HAP-1 (cell line): Measurements from ENCODE around the gene COL4A1.

Experiments used
- DNase-seq, 2 experiments: peaks; one replicate each; pipeline ENCODE4 v3.0.0-alpha.2; 2016 to 2020; ENCODE audit warnings: low spot score in 2 of 2
- H3K27me3 ChIP-seq: fragments of 250-450 bp; sonication (Bioruptor Pico); 2 replicates; pipeline ENCODE4 v1.5.1; 2020; ENCODE audit warnings: low read depth, mild to moderate bottlenecking, moderate library complexity
- H3K36me3 ChIP-seq: fragments of 250-450 bp; sonication (Bioruptor Pico); replicated peaks from 2 replicates; pipeline ENCODE4 v1.5.1; 2020; ENCODE audit warnings: mild to moderate bottlenecking
- H3K4me1 ChIP-seq: fragments of 250-450 bp; sonication (Bioruptor Pico); 2 replicates; pipeline ENCODE4 v1.5.1; 2020; ENCODE audit warnings: mild to moderate bottlenecking
- H3K4me3 ChIP-seq: fragments of 250-450 bp; sonication (Bioruptor Pico); 2 replicates; pipeline ENCODE4 v1.5.1; 2020; ENCODE audit warnings: mild to moderate bottlenecking, moderate library complexity
- H3K9me3 ChIP-seq: fragments of 250-450 bp; sonication (Bioruptor Pico); 2 replicates; pipeline ENCODE4 v1.5.1; 2020; ENCODE audit warnings: mild to moderate bottlenecking, moderate library complexity
- in situ Hi-C: fragments of 300-500 bp; cut with MboI; formaldehyde crosslinking; loops from 3 replicates; pipeline ENCODE4 v1.14.3; 2020; ENCODE audit warnings: low sequenced_read_pairs, inconsistent platforms, mixed read lengths

The COL4A1 gene

DNA sequence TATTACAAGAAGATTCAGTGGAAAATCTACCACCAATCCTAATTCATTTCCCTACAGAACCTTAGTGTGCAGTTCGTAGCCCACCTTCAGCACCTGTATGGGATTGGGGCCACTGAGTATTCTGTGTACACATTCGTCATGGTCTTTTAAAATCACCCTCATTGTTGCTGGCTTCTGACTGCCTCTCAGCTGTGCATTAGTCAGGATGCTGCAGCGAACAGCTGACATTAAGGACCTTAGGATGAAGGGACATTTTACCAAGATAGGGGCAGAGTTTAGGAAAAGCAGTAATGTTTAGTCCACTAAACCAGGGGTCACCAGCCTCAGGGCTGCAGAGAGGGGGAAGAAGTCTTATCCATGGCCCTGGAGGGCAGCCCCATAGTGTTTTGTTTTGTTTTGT, 176.5 kb downstream of the COL4A1 start:
- H3K4me3 ChIP-seq = no peak overlapping the region
- in situ Hi-C loops = no loop called here
- no peaks in the 10 kb centered on the region for H3K9me3 ChIP-seq
- no peaks in the 10 kb centered on the region for H3K4me1 ChIP-seq
- DNase-seq = no peak
- H3K36me3 ChIP-seq = no peaks in the 10 kb centered on the region
- H3K27me3 ChIP-seq = no peaks in the 10 kb centered on the region

DNA sequence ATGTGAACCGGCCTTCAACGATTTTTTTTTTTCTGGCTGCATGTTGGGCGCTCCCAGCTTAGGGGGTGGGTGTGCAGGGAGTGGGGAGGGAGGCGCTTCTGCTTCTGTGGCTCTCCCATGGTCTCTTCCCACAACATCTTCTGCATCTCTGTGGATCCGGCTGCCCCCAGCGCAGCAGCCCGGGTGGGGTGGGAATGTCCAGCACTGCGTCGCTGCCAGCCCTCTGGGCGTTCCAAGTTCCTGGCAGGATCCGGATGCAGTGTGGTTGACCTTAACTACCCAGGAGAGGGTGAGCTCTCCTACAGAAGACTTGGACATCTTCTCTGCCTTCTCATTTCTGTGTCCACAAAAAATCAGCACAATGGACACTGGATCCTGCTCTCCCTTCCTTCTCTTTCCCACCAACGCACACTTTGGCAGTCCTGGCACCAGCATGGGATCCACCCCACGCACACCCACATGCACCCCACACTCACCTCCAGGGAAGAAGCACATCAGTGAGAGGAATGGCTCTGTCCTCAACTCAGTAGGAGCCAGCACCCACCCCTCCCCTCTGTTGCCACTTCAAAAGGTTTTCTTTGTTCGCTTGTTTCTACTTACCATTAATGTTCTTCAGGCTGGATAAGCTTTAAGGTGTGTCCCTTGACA, 177.3 kb downstream of the COL4A1 start:
- Histone ChIP-seq H3K4me1 (no peaks in the 10 kb centered on the region), H3K4me3 (no peak overlapping the region), H3K9me3 (no peaks in the 10 kb centered on the region), H3K27me3 (no peaks in the 10 kb centered on the region), H3K36me3 (no peaks in the 10 kb centered on the region)
- in situ Hi-C loops = no loop called here
- no peak for DNase-seq

DNA sequence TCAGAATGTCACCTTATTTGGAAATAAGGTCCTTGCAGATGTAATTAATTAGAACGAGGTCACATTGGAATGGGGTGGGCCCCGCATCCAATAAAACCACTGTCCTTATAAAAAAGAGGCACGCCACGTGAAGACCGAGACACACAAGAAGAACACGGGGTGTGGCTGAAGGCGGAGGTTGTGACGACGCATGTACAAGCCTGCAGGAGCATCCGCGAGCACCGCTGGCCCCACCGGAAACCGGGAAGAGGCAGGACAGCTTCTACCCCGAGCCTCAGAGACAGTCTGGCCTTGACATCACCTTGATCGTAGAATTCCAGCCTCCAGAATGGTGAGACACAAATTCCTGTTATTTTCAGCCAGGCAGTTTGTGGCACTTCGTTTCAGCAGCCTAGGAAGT, 177.9 kb downstream of the COL4A1 start:
- no peak for DNase-seq
- in situ Hi-C loops = no loop called here
- no peaks in the 10 kb centered on the region for H3K36me3 ChIP-seq
- no peaks in the 10 kb centered on the region for H3K27me3 ChIP-seq
- no peaks in the 10 kb centered on the region for H3K4me1 ChIP-seq
- H3K9me3 ChIP-seq = no peaks in the 10 kb centered on the region
- H3K4me3 ChIP-seq = no peak overlapping the region

DNA sequence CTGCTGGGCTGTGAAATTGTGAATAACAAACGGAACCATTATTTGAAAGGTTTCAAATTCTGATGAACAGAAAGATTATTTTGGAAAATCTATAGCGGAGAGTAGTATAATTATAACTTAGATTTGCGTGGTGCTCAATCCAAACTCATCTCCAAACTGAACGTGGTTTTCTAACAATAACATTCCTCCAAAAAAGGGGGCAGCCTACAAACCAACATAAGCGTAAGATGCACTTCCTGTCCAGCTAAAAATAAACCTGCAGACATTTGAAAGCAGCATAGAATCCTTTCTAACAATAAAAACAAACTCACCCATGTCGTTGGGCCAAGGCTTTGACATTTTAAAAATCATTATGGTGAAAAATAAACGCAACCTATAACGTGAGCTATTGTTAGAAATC, 178.4 kb downstream of the COL4A1 start:
- in situ Hi-C loops = no loop called here
- H3K4me1 ChIP-seq = no peaks in the 10 kb centered on the region
- H3K9me3 ChIP-seq = no peaks in the 10 kb centered on the region
- H3K36me3 ChIP-seq = no peaks in the 10 kb centered on the region
- no peak overlapping the region for H3K4me3 ChIP-seq
- no peaks in the 10 kb centered on the region for H3K27me3 ChIP-seq
- DNase-seq = no peak

DNA sequence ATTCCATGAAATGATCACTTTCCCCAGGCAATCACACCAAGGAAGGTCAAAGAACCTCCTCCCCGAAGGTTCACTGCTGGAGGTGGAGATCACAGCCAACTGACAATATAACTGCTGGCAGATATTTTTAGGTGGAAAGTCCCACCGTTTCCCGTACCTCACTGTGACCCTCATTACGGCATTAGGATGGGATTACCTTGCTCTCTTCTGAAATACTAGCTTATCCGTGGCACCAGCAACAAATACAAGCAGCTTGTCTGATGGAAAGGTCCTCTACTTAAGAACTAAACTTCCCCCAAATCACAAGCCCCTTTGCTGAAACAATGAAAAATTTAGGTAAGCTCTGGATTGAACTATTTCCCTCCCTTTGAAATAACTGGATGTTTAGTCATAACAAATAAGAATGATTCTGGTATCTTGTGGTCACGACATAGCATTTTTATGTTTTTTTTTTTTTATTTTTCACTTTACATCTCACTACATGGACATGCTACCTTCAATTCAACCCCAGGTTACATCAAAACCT, 178.9 kb downstream of the COL4A1 start:
- in situ Hi-C loops = no loop called here
- Histone ChIP-seq H3K4me3 (no peak overlapping the region), H3K27me3 (no peaks in the 10 kb centered on the region), H3K4me1 (no peaks in the 10 kb centered on the region), H3K36me3 (no peaks in the 10 kb centered on the region), H3K9me3 (no peaks in the 10 kb centered on the region)
- no peak for DNase-seq

DNA sequence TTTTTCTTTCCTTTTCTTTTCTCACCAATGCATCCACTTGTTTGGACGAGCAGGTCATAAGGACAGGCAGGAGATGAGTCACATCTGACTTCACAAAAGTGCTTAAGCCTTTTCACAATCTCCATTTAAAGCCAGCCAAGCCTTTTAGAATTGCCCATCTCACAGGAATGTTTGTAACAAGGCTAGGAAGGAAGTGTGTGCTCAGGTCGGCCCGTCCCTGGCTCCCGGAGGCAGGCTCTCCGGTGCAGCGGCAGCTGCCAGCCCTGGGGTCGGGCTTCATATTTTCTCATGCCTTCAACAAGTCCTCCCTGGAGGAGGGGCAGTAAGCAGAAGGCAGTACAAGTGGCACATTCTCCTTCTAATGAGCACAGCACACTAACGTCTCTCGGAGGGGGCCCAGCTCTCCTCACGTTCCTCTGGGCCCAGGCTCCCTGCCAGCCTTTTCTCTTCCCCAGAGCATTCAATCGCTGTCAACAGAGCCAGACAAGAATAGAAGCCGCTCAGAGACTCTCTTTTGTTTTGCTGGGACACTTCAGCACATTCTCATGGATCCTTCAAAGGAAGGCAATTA, 180.5 kb downstream of the COL4A1 start:
- Histone ChIP-seq H3K9me3 (no peaks in the 10 kb centered on the region), H3K4me3 (no peak overlapping the region), H3K4me1 (no peaks in the 10 kb centered on the region), H3K27me3 (no peaks in the 10 kb centered on the region), H3K36me3 (no peaks in the 10 kb centered on the region)
- in situ Hi-C loops = no loop called here
- DNase-seq = no peak

DNA sequence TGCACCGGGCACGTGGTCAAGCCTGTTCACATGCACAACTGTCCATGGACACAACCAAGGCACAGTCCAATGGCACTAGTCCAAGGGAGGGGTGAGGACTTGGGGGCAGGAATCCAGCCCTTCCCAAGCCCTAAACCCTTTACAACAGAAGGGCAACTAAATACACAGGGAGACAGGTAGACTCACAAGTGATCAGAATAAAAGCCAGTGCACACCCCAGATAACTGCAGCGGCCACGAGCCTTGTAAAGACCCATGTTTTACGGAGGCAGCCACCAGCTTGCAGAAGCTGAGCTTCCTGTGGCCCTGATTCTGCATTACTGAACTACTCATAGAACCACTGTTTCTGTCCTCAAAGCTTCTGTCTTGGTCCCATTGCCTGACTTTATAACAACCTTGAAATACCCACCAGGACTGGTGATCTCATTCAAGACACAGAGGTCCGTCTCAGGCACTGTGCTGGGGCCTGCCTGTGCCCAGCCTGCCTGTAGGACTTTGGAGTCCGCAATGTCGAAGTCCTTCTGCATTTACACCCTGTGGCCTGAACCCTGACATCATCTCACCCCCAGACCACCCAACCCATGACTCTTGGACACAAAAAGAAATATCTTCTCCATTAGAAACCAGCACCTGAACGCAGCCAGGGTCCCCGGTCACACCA, 181.2 kb downstream of the COL4A1 start:
- H3K9me3 ChIP-seq = no peaks in the 10 kb centered on the region
- no peaks in the 10 kb centered on the region for H3K36me3 ChIP-seq
- H3K4me1 ChIP-seq = no peaks in the 10 kb centered on the region
- in situ Hi-C loops = no loop called here
- no peak for DNase-seq
- no peak overlapping the region for H3K4me3 ChIP-seq
- no peaks in the 10 kb centered on the region for H3K27me3 ChIP-seq

DNA sequence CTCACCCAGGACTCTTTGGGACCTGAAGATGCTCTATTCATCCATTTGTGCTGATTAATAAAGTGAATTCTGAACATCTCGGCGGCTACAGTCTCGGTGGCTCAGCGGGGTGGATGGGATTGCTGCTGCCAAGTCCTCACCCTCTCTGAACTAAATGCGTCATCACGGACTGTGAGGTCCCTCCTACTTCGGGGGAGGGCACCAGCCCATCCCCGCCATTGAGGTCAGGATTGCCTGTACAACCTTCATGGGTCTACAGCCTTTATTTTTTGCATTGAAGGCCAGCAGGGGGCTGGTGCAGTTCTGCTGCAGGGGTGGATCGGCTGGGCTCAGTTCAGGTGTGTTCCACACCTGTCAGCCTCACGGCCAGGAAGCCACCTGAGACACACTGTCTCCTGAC, 181.8 kb downstream of the COL4A1 start:
- no peak for DNase-seq
- Histone ChIP-seq H3K36me3 (no peaks in the 10 kb centered on the region), H3K9me3 (no peaks in the 10 kb centered on the region), H3K4me3 (no peak overlapping the region), H3K4me1 (no peaks in the 10 kb centered on the region), H3K27me3 (no peaks in the 10 kb centered on the region)
- in situ Hi-C loops = no loop called here

DNA sequence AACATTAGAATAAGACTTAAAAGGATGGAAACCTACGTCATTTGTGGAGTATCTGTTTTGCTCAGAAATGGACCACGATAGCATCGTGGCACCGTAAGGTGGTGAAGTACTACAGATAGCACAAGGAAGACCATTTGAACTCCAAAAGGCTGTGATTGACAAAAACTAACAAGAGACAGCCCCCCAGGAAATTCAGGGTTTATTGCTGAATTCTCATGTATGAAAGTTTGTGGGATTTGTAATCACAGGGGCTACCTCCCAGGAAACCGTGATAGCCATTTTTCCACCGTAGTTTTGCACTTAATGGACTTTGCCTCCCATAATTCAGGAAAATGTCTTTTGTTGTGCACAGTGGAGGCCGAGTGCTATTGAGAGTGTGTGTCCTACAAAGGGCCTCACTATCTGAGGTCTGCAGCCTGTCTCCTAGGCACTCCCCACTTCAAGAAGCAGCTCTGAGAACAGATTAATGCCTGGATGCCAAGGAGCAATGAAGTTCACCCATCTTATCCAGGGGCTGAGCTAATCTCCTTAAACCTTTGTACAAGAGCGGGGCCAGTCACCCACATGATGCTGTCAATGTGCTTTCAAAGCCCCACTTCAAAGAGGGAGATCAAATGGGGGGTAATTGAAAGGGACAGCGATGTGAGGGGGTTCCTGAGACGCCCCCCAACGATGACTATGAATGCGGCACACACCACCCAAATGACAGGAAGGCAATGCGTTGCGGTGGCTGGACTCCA, 182.6 kb downstream of the COL4A1 start:
- no peak overlapping the region for H3K4me3 ChIP-seq
- H3K27me3 ChIP-seq = no peaks in the 10 kb centered on the region
- no peaks in the 10 kb centered on the region for H3K9me3 ChIP-seq
- in situ Hi-C loops = no loop called here
- DNase-seq = no peak
- H3K4me1 ChIP-seq = no peaks in the 10 kb centered on the region
- H3K36me3 ChIP-seq = no peaks in the 10 kb centered on the region

DNA sequence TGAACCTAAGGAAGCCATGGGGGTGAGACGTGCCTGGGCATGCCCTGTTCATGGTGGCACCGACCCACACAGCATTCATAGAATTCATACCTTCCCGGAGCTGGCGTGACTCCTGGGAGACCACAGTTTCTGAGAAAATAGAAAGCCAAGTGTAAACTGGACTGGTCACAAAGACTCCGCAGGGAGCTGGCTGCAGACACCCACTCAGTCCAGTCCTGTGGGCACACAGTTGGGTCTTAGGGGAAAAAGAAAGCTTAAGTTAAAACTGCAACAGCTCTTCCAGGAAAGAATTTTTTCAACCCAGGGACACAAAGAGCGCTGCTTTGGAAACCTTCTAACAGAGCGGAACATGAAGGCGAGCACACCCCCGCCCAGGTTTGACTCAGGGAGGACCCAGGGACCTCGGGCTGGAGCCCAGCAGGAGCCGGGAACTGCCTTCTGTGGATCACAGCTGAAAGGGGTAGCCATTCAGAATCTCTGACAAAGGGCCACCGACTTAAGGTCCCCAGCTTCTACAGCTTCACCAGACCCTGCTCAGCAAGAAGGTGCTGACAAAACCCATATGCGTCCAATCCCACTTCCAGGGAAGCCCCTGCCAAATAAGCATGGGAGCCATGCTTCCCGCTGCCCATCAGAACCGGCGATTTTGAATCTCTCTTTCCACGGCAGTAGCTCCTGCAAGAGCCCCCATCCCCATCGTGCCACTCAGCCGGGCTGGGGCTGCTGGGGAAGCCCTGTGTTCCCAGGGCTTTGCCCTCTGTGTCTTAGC, 183.7 kb downstream of the COL4A1 start:
- H3K4me1 ChIP-seq = no peaks in the 10 kb centered on the region
- in situ Hi-C loops = no loop called here
- no peaks in the 10 kb centered on the region for H3K9me3 ChIP-seq
- no peak for DNase-seq
- H3K36me3 ChIP-seq = no peaks in the 10 kb centered on the region
- no peaks in the 10 kb centered on the region for H3K27me3 ChIP-seq
- H3K4me3 ChIP-seq = no peak overlapping the region

DNA sequence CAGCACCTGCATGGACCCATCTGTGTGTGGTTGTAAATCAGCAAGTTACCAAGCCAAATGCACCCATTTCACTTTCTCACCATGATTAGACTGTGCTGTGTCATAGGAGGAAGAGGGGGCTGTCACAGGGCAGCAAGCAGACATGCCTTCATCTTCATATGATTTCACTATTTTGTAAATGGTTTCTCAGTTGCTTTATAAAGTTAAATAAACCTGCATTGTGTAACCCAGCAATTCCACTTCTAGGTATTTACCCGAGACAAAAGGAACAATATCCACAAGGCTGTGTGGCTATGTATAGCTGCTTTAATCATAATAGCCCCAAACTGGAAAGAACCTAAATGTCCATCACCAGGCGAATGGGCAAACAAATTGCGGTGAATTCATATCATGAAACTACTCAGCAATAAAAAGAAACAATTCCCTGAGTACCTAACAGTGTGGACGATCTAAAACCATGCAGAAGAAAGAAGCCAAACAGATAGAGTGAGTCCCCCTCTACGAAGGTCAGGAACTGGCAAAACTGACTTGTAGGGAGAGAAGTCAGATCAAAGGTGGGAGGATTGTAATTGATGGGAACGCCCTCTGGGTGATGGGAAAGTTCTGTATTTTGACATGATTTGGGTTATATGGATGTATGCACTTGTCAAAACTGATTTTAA, 185.4 kb downstream of the COL4A1 start:
- H3K27me3 ChIP-seq = 0 out of 2 replicates have a peak, but pooled peaks cover 2% of the 10 kb centered on the region
- DNase-seq = no peak
- H3K4me3 ChIP-seq = no peak overlapping the region
- no peaks in the 10 kb centered on the region for H3K36me3 ChIP-seq
- no peaks in the 10 kb centered on the region for H3K9me3 ChIP-seq
- in situ Hi-C loops = no loop called here
- H3K4me1 ChIP-seq = no peaks in the 10 kb centered on the region

DNA sequence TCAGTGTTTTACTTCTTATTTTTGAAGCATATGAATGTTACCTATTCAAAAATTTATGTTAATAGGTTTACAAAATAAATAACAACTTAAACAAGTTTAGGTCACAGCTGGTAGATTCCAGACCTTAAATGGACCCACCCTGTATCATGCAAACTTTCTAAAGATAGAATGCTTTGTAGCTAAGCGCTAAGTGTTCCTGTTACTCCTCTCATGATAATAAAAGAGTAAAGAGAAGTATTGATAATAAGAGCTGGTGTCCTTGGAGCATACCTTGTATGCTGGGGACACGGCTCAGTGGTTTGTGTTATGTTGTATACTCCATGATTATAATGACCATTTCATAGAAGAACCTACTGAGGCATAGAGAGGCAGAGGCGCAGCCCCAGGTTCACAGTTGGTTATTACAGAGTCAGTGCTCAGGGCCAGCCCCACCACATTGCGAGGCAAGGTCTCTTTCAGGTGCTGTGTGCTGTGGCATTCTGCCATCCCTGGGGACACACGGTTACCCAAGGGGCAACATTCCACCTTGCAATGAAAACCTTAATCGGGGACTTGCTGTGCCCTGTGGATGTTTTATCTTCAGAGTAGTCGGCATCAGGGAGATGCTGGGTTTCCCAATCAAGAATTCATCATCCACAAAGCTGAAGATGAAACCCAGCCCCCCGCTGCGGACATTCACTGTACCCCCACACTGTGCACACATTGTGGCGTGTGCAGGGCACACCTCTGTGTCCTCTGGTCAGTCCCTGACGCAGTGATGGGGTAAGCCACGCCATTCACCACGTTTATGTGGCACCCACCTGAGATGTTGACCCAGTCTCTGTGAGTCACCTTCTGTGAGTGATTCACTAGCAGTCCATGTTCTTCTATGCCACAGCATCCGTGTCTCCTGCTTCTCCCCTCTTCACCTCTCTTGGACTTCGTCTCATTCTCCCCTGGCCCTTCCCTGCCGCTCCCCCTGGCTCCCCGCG, 186.7 kb downstream of the COL4A1 start:
- H3K4me1 ChIP-seq = no peaks in the 10 kb centered on the region
- 0 out of 2 replicates have a peak, but pooled peaks cover 3% of the 10 kb centered on the region for H3K27me3 ChIP-seq
- H3K4me3 ChIP-seq = no peak overlapping the region
- DNase-seq = no peak
- H3K36me3 ChIP-seq = no peaks in the 10 kb centered on the region
- no peaks in the 10 kb centered on the region for H3K9me3 ChIP-seq
- in situ Hi-C loops = loop anchor here (10.0 kb wide), 1 partner anchor 1155 kb away; no protein-coding TSS in a partner anchor
